ENCODE measurements around the gene GABRB2. TPM values are rescaled to one million over a fixed set of nuclear protein-coding genes. Genes with fewer than 3 reads are reported as not detected.
A peak's percentile ranks its signal among the peaks of the same experiment; 100 is the strongest.

The GABRB2 gene
- 3.7 TPM for polyA plus RNA-seq
- long read RNA-seq, donor 1, partial matches to known transcripts, result 0 of 1 reads
- long read RNA-seq, donor 1, other reads (novel, unspliced or antisense), result 0 of 1 reads
- long read RNA-seq, donor 2, result 0 reads
- long read RNA-seq, donor 3, result 0 reads
- long read RNA-seq, donor 4, result 0 reads
- long read RNA-seq, donor 5, result 0 reads
- long read RNA-seq, donor 6, result 0 reads
- long read RNA-seq, donor 7, result 0 reads
- long read RNA-seq, donor 8, partial matches to known transcripts, result 0 of 1 reads
- long read RNA-seq, donor 8, other reads (novel, unspliced or antisense), result 0 of 1 reads
- long read RNA-seq, donor 9, result 0 reads
- long read RNA-seq, donor 10, result 0 reads
- long read RNA-seq, donor 11, result 0 reads

- H3K4me3 ChIP-seq (ENCODE audit: low read length), result peak within 1 kb of the TSS; percentile 64
- peak; percentile 45 to 72 for DNase-seq
- no peaks in the 10 kb centered on the region for H3K36me3 ChIP-seq (ENCODE audit: control insufficient read depth, insufficient read depth, low read length)
- no CpG with 5 or more reads among the region's 31 CpGs for WGBS (ENCODE audit: insufficient coverage, low lambda C conversion rate)
- peaks cover 29% of the 10 kb centered on the region for H3K27me3 ChIP-seq (ENCODE audit: control insufficient read depth, insufficient read depth, low read length)
- peaks cover 4% of the 10 kb centered on the region for H3K4me1 ChIP-seq (ENCODE audit: control insufficient read depth, insufficient read depth, low read length)
- H3K9me3 ChIP-seq (ENCODE audit: control insufficient read depth, low read depth, low read length), result no peaks in the 10 kb centered on the region
- peak within 1 kb of the TSS; percentile 63 for H3K27ac ChIP-seq (ENCODE audit: low read length)
These were observed at the start of gene GABRB2 for GRCh38 chr5:161546470-161547301. GABRB2 (minus strand) TSS chr5:161546725; CDS start chr5:161546643, 82 bp downstream.

- H3K36me3 ChIP-seq (ENCODE audit: control insufficient read depth, insufficient read depth, low read length), result no peaks in the 10 kb centered on the region
- no peak for DNase-seq
- no CpG with 5 or more reads among the region's 1 CpG for WGBS (ENCODE audit: insufficient coverage, low lambda C conversion rate)
- no peaks in the 10 kb centered on the region for H3K4me1 ChIP-seq (ENCODE audit: control insufficient read depth, insufficient read depth, low read length)
- no peaks in the 10 kb centered on the region for H3K9me3 ChIP-seq (ENCODE audit: control insufficient read depth, low read depth, low read length)
- H3K27ac ChIP-seq (ENCODE audit: low read length), result no peak overlapping the region
- no peaks in the 10 kb centered on the region for H3K27me3 ChIP-seq (ENCODE audit: control insufficient read depth, insufficient read depth, low read length)
- H3K4me3 ChIP-seq (ENCODE audit: low read length), result no peak overlapping the region
These were observed 39.3 kb upstream of the GABRB2 start for GRCh38 chr5:161585798-161586197.

- Histone ChIP-seq H3K4me3 (ENCODE audit: low read length) (no peak overlapping the region), H3K36me3 (ENCODE audit: control insufficient read depth, insufficient read depth, low read length) (no peaks in the 10 kb centered on the region), H3K4me1 (ENCODE audit: control insufficient read depth, insufficient read depth, low read length) (no peaks in the 10 kb centered on the region), H3K27ac (ENCODE audit: low read length) (no peak overlapping the region), H3K9me3 (ENCODE audit: control insufficient read depth, low read depth, low read length) (no peaks in the 10 kb centered on the region), H3K27me3 (ENCODE audit: control insufficient read depth, insufficient read depth, low read length) (no peaks in the 10 kb centered on the region)
- no peak for DNase-seq
- WGBS (ENCODE audit: insufficient coverage, low lambda C conversion rate), result no CpG with 5 or more reads among the region's 5 CpGs
These were observed 34.1 kb upstream of the GABRB2 start for GRCh38 chr5:161580621-161581020.

- no peak overlapping the region for H3K4me3 ChIP-seq (ENCODE audit: low read length)
- H3K27me3 ChIP-seq (ENCODE audit: control insufficient read depth, insufficient read depth, low read length), result no peaks in the 10 kb centered on the region
- no peaks in the 10 kb centered on the region for H3K4me1 ChIP-seq (ENCODE audit: control insufficient read depth, insufficient read depth, low read length)
- no peak overlapping the region for H3K27ac ChIP-seq (ENCODE audit: low read length)
- no CpG with 5 or more reads among the region's 3 CpGs for WGBS (ENCODE audit: insufficient coverage, low lambda C conversion rate)
- no peaks in the 10 kb centered on the region for H3K36me3 ChIP-seq (ENCODE audit: control insufficient read depth, insufficient read depth, low read length)
- no peak for DNase-seq
- H3K9me3 ChIP-seq (ENCODE audit: control insufficient read depth, low read depth, low read length), result no peaks in the 10 kb centered on the region
These were observed 26.4 kb upstream of the GABRB2 start for GRCh38 chr5:161572914-161573313.

- no peaks in the 10 kb centered on the region for H3K36me3 ChIP-seq (ENCODE audit: control insufficient read depth, insufficient read depth, low read length)
- no peaks in the 10 kb centered on the region for H3K9me3 ChIP-seq (ENCODE audit: control insufficient read depth, low read depth, low read length)
- no peak for DNase-seq
- no peak overlapping the region for H3K27ac ChIP-seq (ENCODE audit: low read length)
- no peaks in the 10 kb centered on the region for H3K4me1 ChIP-seq (ENCODE audit: control insufficient read depth, insufficient read depth, low read length)
- H3K4me3 ChIP-seq (ENCODE audit: low read length), result no peak overlapping the region
- H3K27me3 ChIP-seq (ENCODE audit: control insufficient read depth, insufficient read depth, low read length), result no peaks in the 10 kb centered on the region
- WGBS (ENCODE audit: insufficient coverage, low lambda C conversion rate), result no CpG with 5 or more reads among the region's 2 CpGs
These were observed 19.6 kb upstream of the GABRB2 start for GRCh38 chr5:161566081-161566480.

GRCh38 chr5:161562446-161562845, 15.9 kb upstream of the GABRB2 start:
- H3K9me3 ChIP-seq (ENCODE audit: control insufficient read depth, low read depth, low read length), result no peaks in the 10 kb centered on the region
- H3K36me3 ChIP-seq (ENCODE audit: control insufficient read depth, insufficient read depth, low read length), result no peaks in the 10 kb centered on the region
- H3K27me3 ChIP-seq (ENCODE audit: control insufficient read depth, insufficient read depth, low read length), result no peaks in the 10 kb centered on the region
- no peak overlapping the region for H3K27ac ChIP-seq (ENCODE audit: low read length)
- no peak for DNase-seq
- H3K4me1 ChIP-seq (ENCODE audit: control insufficient read depth, insufficient read depth, low read length), result no peaks in the 10 kb centered on the region
- no peak overlapping the region for H3K4me3 ChIP-seq (ENCODE audit: low read length)
- 100% methylated on average over 1 of the region's 2 CpGs for WGBS (ENCODE audit: insufficient coverage, low lambda C conversion rate)

- no peaks in the 10 kb centered on the region for H3K36me3 ChIP-seq (ENCODE audit: control insufficient read depth, insufficient read depth, low read length)
- H3K4me1 ChIP-seq (ENCODE audit: control insufficient read depth, insufficient read depth, low read length), result peaks cover 4% of the 10 kb centered on the region
- no CpG with 5 or more reads among the region's 15 CpGs for WGBS (ENCODE audit: insufficient coverage, low lambda C conversion rate)
- no peaks in the 10 kb centered on the region for H3K9me3 ChIP-seq (ENCODE audit: control insufficient read depth, low read depth, low read length)
- H3K4me3 ChIP-seq (ENCODE audit: low read length), result peak overlapping the region; percentile 64
- H3K27me3 ChIP-seq (ENCODE audit: control insufficient read depth, insufficient read depth, low read length), result peaks cover 29% of the 10 kb centered on the region
- H3K27ac ChIP-seq (ENCODE audit: low read length), result no peak overlapping the region
- DNase-seq, result peak; percentile 44 to 50
These were observed 2.6 kb upstream of the GABRB2 start for GRCh38 chr5:161549106-161549505.

- WGBS (ENCODE audit: insufficient coverage, low lambda C conversion rate), result no CpG with 5 or more reads among the region's 32 CpGs
- peak in 1 of 2 donors; percentile 42 for DNase-seq
These were observed 2.1 kb upstream of the GABRB2 start for GRCh38 chr5:161548487-161549094.

GRCh38 chr5:161547738-161548486, 1.4 kb upstream of the GABRB2 start:
- peak overlapping the region; percentile 64 for H3K4me3 ChIP-seq (ENCODE audit: low read length)
- no peaks in the 10 kb centered on the region for H3K9me3 ChIP-seq (ENCODE audit: control insufficient read depth, low read depth, low read length)
- no CpG with 5 or more reads among the region's 64 CpGs for WGBS (ENCODE audit: insufficient coverage, low lambda C conversion rate)
- peaks cover 4% of the 10 kb centered on the region for H3K4me1 ChIP-seq (ENCODE audit: control insufficient read depth, insufficient read depth, low read length)
- peak overlapping the region; percentile 63 for H3K27ac ChIP-seq (ENCODE audit: low read length)
- peak; percentile 38 to 70 for DNase-seq
- H3K36me3 ChIP-seq (ENCODE audit: control insufficient read depth, insufficient read depth, low read length), result no peaks in the 10 kb centered on the region
- peaks cover 29% of the 10 kb centered on the region for H3K27me3 ChIP-seq (ENCODE audit: control insufficient read depth, insufficient read depth, low read length)

More at GRCh38 chr5:161548487-161549094, 2.1 kb upstream of the GABRB2 start:
- H3K27ac ChIP-seq (ENCODE audit: low read length), result no peak overlapping the region
- peak overlapping the region; percentile 64 for H3K4me3 ChIP-seq (ENCODE audit: low read length)
- peaks cover 29% of the 10 kb centered on the region for H3K27me3 ChIP-seq (ENCODE audit: control insufficient read depth, insufficient read depth, low read length)
- H3K4me1 ChIP-seq (ENCODE audit: control insufficient read depth, insufficient read depth, low read length), result peaks cover 4% of the 10 kb centered on the region
- no peaks in the 10 kb centered on the region for H3K9me3 ChIP-seq (ENCODE audit: control insufficient read depth, low read depth, low read length)
- H3K36me3 ChIP-seq (ENCODE audit: control insufficient read depth, insufficient read depth, low read length), result no peaks in the 10 kb centered on the region

GRCh38 chr5:161547406-161547737, 847 bp upstream of the GABRB2 start:
- no peak for DNase-seq
- Histone ChIP-seq H3K9me3 (ENCODE audit: control insufficient read depth, low read depth, low read length) (no peaks in the 10 kb centered on the region), H3K4me1 (ENCODE audit: control insufficient read depth, insufficient read depth, low read length) (peaks cover 4% of the 10 kb centered on the region), H3K4me3 (ENCODE audit: low read length) (peak overlapping the region; percentile 64), H3K27ac (ENCODE audit: low read length) (peak overlapping the region; percentile 63), H3K36me3 (ENCODE audit: control insufficient read depth, insufficient read depth, low read length) (no peaks in the 10 kb centered on the region), H3K27me3 (ENCODE audit: control insufficient read depth, insufficient read depth, low read length) (peaks cover 29% of the 10 kb centered on the region)
- WGBS (ENCODE audit: insufficient coverage, low lambda C conversion rate), result no CpG with 5 or more reads among the region's 17 CpGs

All from large intestine (tissue), 12 donors.